ENCODE results near the gene GPER1.

Gene GPER1

DNA sequence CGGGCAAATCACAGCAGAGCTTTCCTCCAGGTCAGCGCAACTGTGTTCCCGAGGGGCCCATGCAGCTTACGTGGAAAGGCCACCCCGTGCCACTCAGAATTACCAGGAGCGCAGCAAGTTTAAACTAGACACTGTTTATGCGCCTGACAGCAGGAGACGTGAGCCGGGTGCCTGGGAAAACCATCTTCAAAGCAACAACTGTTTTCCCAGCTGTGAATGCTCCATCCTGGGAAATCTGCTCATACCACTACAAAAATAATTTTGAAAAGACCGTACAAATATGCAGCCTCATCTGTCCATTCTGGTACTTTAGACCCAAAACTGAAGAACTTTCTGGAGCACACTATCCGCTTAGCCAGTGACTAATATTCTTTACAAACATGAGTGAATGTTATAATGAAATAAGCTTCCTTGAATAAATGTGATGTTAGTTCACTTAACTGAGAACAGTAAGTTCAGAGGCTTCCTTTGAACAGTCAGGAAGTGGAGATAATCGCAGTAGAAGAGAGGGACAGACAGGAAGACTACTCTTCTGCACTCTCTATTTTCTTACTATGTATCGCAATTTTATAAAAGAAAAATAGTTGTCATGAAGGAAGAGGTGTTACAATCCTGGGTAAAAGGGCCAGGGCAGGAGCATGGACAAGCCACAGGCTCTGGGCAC, 16.7 kb downstream of the GPER1 start:
- no peak for DNase-seq (ENCODE audit: low read depth, low spot score)
- H3K4me3 ChIP-seq (ENCODE audit: low read length): no peak overlapping the region
- H3K27ac ChIP-seq (ENCODE audit: low read length): no peak overlapping the region
- WGBS (ENCODE audit: insufficient coverage, insufficient read length): no CpG with 5 or more reads among the region's 13 CpGs
- H3K27me3 ChIP-seq (ENCODE audit: control insufficient read depth, insufficient read depth, low read length): no peaks in the 10 kb centered on the region
- no peaks in the 10 kb centered on the region; the same call in 1 of the 2 replicates for H3K4me1 ChIP-seq (ENCODE audit: control insufficient read depth, insufficient read depth, low read length)
- H3K9me3 ChIP-seq (ENCODE audit: control insufficient read depth, insufficient read depth, low read length): no peaks in the 10 kb centered on the region
- no peaks in the 10 kb centered on the region; the same call in 1 of the 2 replicates for H3K36me3 ChIP-seq (ENCODE audit: control insufficient read depth, insufficient read depth, low read length)

DNA sequence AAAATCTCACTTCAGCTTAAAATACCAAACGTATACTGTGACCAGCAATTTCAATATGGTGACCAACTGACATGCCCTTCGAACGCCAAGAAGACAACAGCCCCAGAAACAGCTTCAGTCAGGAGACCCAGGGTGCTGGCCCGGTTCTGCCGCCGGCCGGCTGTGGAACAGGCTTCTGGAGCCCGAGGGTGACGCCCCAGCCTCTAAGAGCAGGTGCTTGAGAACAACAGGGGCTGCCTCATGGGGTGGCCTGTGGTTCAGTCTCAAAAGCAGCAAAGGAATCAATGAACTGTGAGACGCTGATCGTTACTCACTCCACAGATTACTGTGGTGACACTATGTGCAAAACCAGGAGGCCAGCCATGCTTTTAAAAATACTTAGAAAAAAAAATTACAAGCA, 17.3 kb downstream of the GPER1 start:
- no peaks in the 10 kb centered on the region for H3K9me3 ChIP-seq (ENCODE audit: control insufficient read depth, insufficient read depth, low read length)
- H3K4me3 ChIP-seq (ENCODE audit: low read length): no peak overlapping the region
- no peak overlapping the region for H3K27ac ChIP-seq (ENCODE audit: low read length)
- no peaks in the 10 kb centered on the region for H3K27me3 ChIP-seq (ENCODE audit: control insufficient read depth, insufficient read depth, low read length)
- no peaks in the 10 kb centered on the region; the same call in 1 of the 2 replicates for H3K4me1 ChIP-seq (ENCODE audit: control insufficient read depth, insufficient read depth, low read length)
- no peaks in the 10 kb centered on the region; the same call in 1 of the 2 replicates for H3K36me3 ChIP-seq (ENCODE audit: control insufficient read depth, insufficient read depth, low read length)
- DNase-seq (ENCODE audit: low read depth, low spot score): no peak
- WGBS (ENCODE audit: insufficient coverage, insufficient read length): no CpG with 5 or more reads among the region's 11 CpGs

- H3K4me1 ChIP-seq (ENCODE audit: control insufficient read depth, insufficient read depth, low read length): no peaks in the 10 kb centered on the region
- H3K36me3 ChIP-seq (ENCODE audit: control insufficient read depth, insufficient read depth, low read length): no peaks in the 10 kb centered on the region; the same call in 1 of the 2 replicates
- H3K9me3 ChIP-seq (ENCODE audit: control insufficient read depth, insufficient read depth, low read length): no peaks in the 10 kb centered on the region
- no CpG with 5 or more reads among the region's 27 CpGs for WGBS (ENCODE audit: insufficient coverage, insufficient read length)
- no peaks in the 10 kb centered on the region for H3K27me3 ChIP-seq (ENCODE audit: control insufficient read depth, insufficient read depth, low read length)
- H3K27ac ChIP-seq (ENCODE audit: low read length): no peak overlapping the region
- DNase-seq (ENCODE audit: low read depth, low spot score): no peak
- H3K4me3 ChIP-seq (ENCODE audit: low read length): no peak overlapping the region
Observed at GRCh38 chr7:1106063-1106792, 18.3 kb downstream of the GPER1 start.

- no peaks in the 10 kb centered on the region for H3K9me3 ChIP-seq (ENCODE audit: control insufficient read depth, insufficient read depth, low read length)
- H3K27ac ChIP-seq (ENCODE audit: low read length): no peak overlapping the region
- H3K27me3 ChIP-seq (ENCODE audit: control insufficient read depth, insufficient read depth, low read length): no peaks in the 10 kb centered on the region
- DNase-seq (ENCODE audit: low read depth, low spot score): no peak
- WGBS (ENCODE audit: insufficient coverage, insufficient read length): no CpG with 5 or more reads among the region's 20 CpGs
- H3K4me3 ChIP-seq (ENCODE audit: low read length): no peak overlapping the region
- no peaks in the 10 kb centered on the region for H3K4me1 ChIP-seq (ENCODE audit: control insufficient read depth, insufficient read depth, low read length)
- no peaks in the 10 kb centered on the region; the same call in 1 of the 2 replicates for H3K36me3 ChIP-seq (ENCODE audit: control insufficient read depth, insufficient read depth, low read length)
Observed at GRCh38 chr7:1106793-1107421, 19.0 kb downstream of the GPER1 start.

- Histone ChIP-seq H3K9me3 (ENCODE audit: control insufficient read depth, insufficient read depth, low read length) (no peaks in the 10 kb centered on the region), H3K36me3 (ENCODE audit: control insufficient read depth, insufficient read depth, low read length) (no peaks in the 10 kb centered on the region; the same call in 1 of the 2 replicates), H3K4me1 (ENCODE audit: control insufficient read depth, insufficient read depth, low read length) (no peaks in the 10 kb centered on the region), H3K4me3 (ENCODE audit: low read length) (no peak overlapping the region), H3K27ac (ENCODE audit: low read length) (no peak overlapping the region), H3K27me3 (ENCODE audit: control insufficient read depth, insufficient read depth, low read length) (no peaks in the 10 kb centered on the region)
- WGBS (ENCODE audit: insufficient coverage, insufficient read length): no CpG with 5 or more reads among the region's 30 CpGs
- DNase-seq (ENCODE audit: low read depth, low spot score): no peak
Observed at GRCh38 chr7:1108264-1108920, 20.5 kb downstream of the GPER1 start.

- Histone ChIP-seq H3K27ac (ENCODE audit: low read length) (no peak overlapping the region), H3K27me3 (ENCODE audit: control insufficient read depth, insufficient read depth, low read length) (no peaks in the 10 kb centered on the region), H3K9me3 (ENCODE audit: control insufficient read depth, insufficient read depth, low read length) (no peaks in the 10 kb centered on the region), H3K4me1 (ENCODE audit: control insufficient read depth, insufficient read depth, low read length) (no peaks in the 10 kb centered on the region), H3K36me3 (ENCODE audit: control insufficient read depth, insufficient read depth, low read length) (no peaks in the 10 kb centered on the region; the same call in 1 of the 2 replicates), H3K4me3 (ENCODE audit: low read length) (no peak overlapping the region)
- no peak for DNase-seq (ENCODE audit: low read depth, low spot score)
- no CpG with 5 or more reads among the region's 55 CpGs for WGBS (ENCODE audit: insufficient coverage, insufficient read length)
Observed at GRCh38 chr7:1109581-1110310, 21.8 kb downstream of the GPER1 start.

- Histone ChIP-seq H3K36me3 (ENCODE audit: control insufficient read depth, insufficient read depth, low read length) (no peaks in the 10 kb centered on the region; the same call in 1 of the 2 replicates), H3K27me3 (ENCODE audit: control insufficient read depth, insufficient read depth, low read length) (no peaks in the 10 kb centered on the region), H3K4me3 (ENCODE audit: low read length) (no peak overlapping the region), H3K4me1 (ENCODE audit: control insufficient read depth, insufficient read depth, low read length) (no peaks in the 10 kb centered on the region), H3K27ac (ENCODE audit: low read length) (no peak overlapping the region), H3K9me3 (ENCODE audit: control insufficient read depth, insufficient read depth, low read length) (no peaks in the 10 kb centered on the region)
- WGBS (ENCODE audit: insufficient coverage, insufficient read length): no CpG with 5 or more reads among the region's 28 CpGs
- no peak for DNase-seq (ENCODE audit: low read depth, low spot score)
Observed at GRCh38 chr7:1110358-1110757, 22.4 kb downstream of the GPER1 start.

DNA sequence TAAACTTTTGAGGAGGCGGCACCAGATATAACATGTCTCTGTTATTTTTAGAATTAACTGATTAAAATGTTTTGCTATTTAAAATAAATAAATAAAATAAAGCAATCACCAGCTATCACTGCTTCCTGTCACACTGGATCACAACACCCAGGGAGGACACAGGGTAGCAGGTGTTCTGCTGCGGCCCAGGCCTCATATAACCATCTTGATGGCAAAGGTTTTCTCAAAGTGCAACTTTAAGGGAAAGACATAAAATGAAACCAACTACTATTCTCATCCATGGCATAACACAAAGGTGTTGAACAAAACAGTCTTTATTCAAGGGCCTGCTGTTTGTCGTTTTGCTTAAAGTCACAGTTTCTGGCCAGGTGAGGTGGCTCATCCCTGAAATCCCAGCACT, 23.2 kb downstream of the GPER1 start:
- Histone ChIP-seq H3K27me3 (ENCODE audit: control insufficient read depth, insufficient read depth, low read length) (no peaks in the 10 kb centered on the region), H3K27ac (ENCODE audit: low read length) (no peak overlapping the region), H3K4me1 (ENCODE audit: control insufficient read depth, insufficient read depth, low read length) (no peaks in the 10 kb centered on the region), H3K4me3 (ENCODE audit: low read length) (no peak overlapping the region), H3K36me3 (ENCODE audit: control insufficient read depth, insufficient read depth, low read length) (no peaks in the 10 kb centered on the region; the same call in 1 of the 2 replicates), H3K9me3 (ENCODE audit: control insufficient read depth, insufficient read depth, low read length) (no peaks in the 10 kb centered on the region)
- DNase-seq (ENCODE audit: low read depth, low spot score): no peak
- WGBS (ENCODE audit: insufficient coverage, insufficient read length): no CpG with 5 or more reads among the region's 3 CpGs

DNA sequence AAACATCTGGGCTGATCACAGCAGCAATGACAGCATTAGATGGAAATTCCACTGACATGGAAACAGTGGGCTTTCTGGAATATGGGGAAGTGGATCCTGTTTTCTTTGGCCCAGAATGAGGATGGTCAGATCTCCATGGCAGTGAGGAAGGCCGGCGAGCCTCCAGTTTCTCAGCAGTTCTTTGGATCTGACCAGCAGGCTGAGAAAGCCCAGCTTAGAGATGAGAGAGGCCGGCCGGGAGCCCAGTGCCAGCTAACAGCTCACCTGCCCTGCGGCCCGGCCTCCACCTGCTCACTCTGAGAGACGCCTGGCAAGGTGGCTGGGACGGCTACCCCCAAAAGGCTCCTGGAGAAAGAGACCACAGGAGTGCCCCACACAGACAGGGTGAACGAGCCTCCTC, 24.2 kb downstream of the GPER1 start:
- DNase-seq (ENCODE audit: low read depth, low spot score): no peak
- no CpG with 5 or more reads among the region's 9 CpGs for WGBS (ENCODE audit: insufficient coverage, insufficient read length)
- Histone ChIP-seq H3K4me3 (ENCODE audit: low read length) (no peak overlapping the region), H3K36me3 (ENCODE audit: control insufficient read depth, insufficient read depth, low read length) (no peaks in the 10 kb centered on the region; the same call in 1 of the 2 replicates), H3K27me3 (ENCODE audit: control insufficient read depth, insufficient read depth, low read length) (no peaks in the 10 kb centered on the region), H3K9me3 (ENCODE audit: control insufficient read depth, insufficient read depth, low read length) (no peaks in the 10 kb centered on the region), H3K4me1 (ENCODE audit: control insufficient read depth, insufficient read depth, low read length) (no peaks in the 10 kb centered on the region), H3K27ac (ENCODE audit: low read length) (no peak overlapping the region)
